Caki2 (cell line): ENCODE measurements around the gene CPNE6. TPM values are rescaled to one million over a fixed set of nuclear protein-coding genes. Genes with fewer than 3 reads are reported as not detected.

Source experiments
- total RNA-seq: library from RNA; depleted of rRNA; stranded (reverse); fragments of >200 nt; shearing (Covaris generic); gene quantifications from 2 replicates; pipeline ENCODE4 v1.2.3, GENCODE V29; 2014; ENCODE audit warnings: low replicate concordance; rRNA removed

The CPNE6 gene
- total RNA-seq, 1 experiment from 2014 or later, result 0.07 TPM

Other genes starting within 250 kb of the CPNE6 start
- 50.0 and 62.4 TPM in 2 replicates for gene DHRS4, start 117.8 kb upstream of the CPNE6 start, total RNA-seq
- gene DHRS4L2, start 82.6 kb upstream of the CPNE6 start, total RNA-seq, result 15.3 and 32.1 TPM in 2 replicates
- 0.26 TPM in 1 of 2 replicates, not detected in the other for gene CARMIL3, start 19.6 kb upstream of the CPNE6 start, total RNA-seq
- 19.5 and 54.7 TPM in 2 replicates for gene PCK2, start 22.7 kb downstream of the CPNE6 start, total RNA-seq
- 47.4 and 117 TPM in 2 replicates for gene DCAF11, start 43.2 kb downstream of the CPNE6 start, total RNA-seq
- 1.8 TPM in 1 of 2 replicates, not detected in the other for gene NRL, start 43.4 kb downstream of the CPNE6 start, total RNA-seq
- not detected in 2 replicates for gene FITM1, start 59.1 kb downstream of the CPNE6 start, total RNA-seq
- gene PSME1, start 64.6 kb downstream of the CPNE6 start, total RNA-seq, result 77.8 and 123 TPM in 2 replicates
- gene EMC9, start 70.0 kb downstream of the CPNE6 start, total RNA-seq, result 12.8 and 23.0 TPM in 2 replicates
- gene PSME2, start 75.0 kb downstream of the CPNE6 start, total RNA-seq, result 191 and 202 TPM in 2 replicates
- gene RNF31, start 75.9 kb downstream of the CPNE6 start, total RNA-seq, result 46.1 and 48.9 TPM in 2 replicates
- 29.9 and 36.1 TPM in 2 replicates for gene IRF9, start 89.7 kb downstream of the CPNE6 start, total RNA-seq
- not detected in 2 replicates for gene REC8, start 100.5 kb downstream of the CPNE6 start, total RNA-seq
- gene IPO4, start 117.3 kb downstream of the CPNE6 start, total RNA-seq, result 25.7 and 32.7 TPM in 2 replicates
- gene TM9SF1, start 123.9 kb downstream of the CPNE6 start, total RNA-seq, result 50.9 and 57.1 TPM in 2 replicates
- not detected in 2 replicates for gene TSSK4, start 134.1 kb downstream of the CPNE6 start, total RNA-seq
- 23.3 and 52.2 TPM in 2 replicates for gene CHMP4A, start 141.9 kb downstream of the CPNE6 start, total RNA-seq
- gene MDP1, start 144.5 kb downstream of the CPNE6 start, total RNA-seq, result 19.8 and 23.5 TPM in 2 replicates
- 129 and 160 TPM in 2 replicates for gene NEDD8, start 160.8 kb downstream of the CPNE6 start, total RNA-seq
- gene GMPR2, start 161.4 kb downstream of the CPNE6 start, total RNA-seq, result 57.8 and 93.4 TPM in 2 replicates
- gene TINF2, start 171.1 kb downstream of the CPNE6 start, total RNA-seq, result 27.7 and 38.3 TPM in 2 replicates
- 0.44 TPM in 1 of 2 replicates, not detected in the other for gene TGM1, start 191.6 kb downstream of the CPNE6 start, total RNA-seq
- gene RABGGTA, start 200.0 kb downstream of the CPNE6 start, total RNA-seq, result 10.3 and 12.9 TPM in 2 replicates
- gene DHRS1, start 228.2 kb downstream of the CPNE6 start, total RNA-seq, result 5.3 and 9.2 TPM in 2 replicates
- 8.8 and 13.8 TPM in 2 replicates for gene NOP9, start 228.3 kb downstream of the CPNE6 start, total RNA-seq
- 1.0 and 6.8 TPM in 2 replicates for gene CIDEB, start 236.4 kb downstream of the CPNE6 start, total RNA-seq
- 0.98 TPM in 1 of 2 replicates, not detected in the other for gene LTB4R2, start 238.6 kb downstream of the CPNE6 start, total RNA-seq
- 0.12 and 2.7 TPM in 2 replicates for gene LTB4R, start 239.9 kb downstream of the CPNE6 start, total RNA-seq